Spinal cord (tissue), 10 donors: ENCODE data around the gene ANKRD6. TPM values are rescaled to one million over a fixed set of nuclear protein-coding genes. Genes with fewer than 3 reads are reported as not detected.

ENCODE experiments used
- DNase-seq, 6 donors: peaks; one replicate each; pipeline versions ENCODE4 v3.0.0 to v3.0.0-alpha.2; 2013 to 2015; ENCODE audit warnings: low spot score in 6 of 6, low read depth in 4 of 6
- H3K27ac ChIP-seq: one replicate; pipeline ENCODE4 v1.5.1; 2013; ENCODE audit warnings: low read depth, low read length, control low read depth
- H3K27me3 ChIP-seq: one replicate; pipeline ENCODE4 v1.6.1; 2013; ENCODE audit warnings: low read length; ENCODE audit not compliant: control insufficient read depth, insufficient read depth
- H3K36me3 ChIP-seq: one replicate; pipeline ENCODE4 v1.6.1; 2013; ENCODE audit warnings: low read length; ENCODE audit not compliant: control insufficient read depth, insufficient read depth
- H3K4me1 ChIP-seq: one replicate; pipeline ENCODE4 v1.6.1; 2013; ENCODE audit warnings: low read length; ENCODE audit not compliant: control insufficient read depth, insufficient read depth
- H3K4me3 ChIP-seq: one replicate; pipeline ENCODE4 v1.5.1; 2013; ENCODE audit warnings: low read depth, low read length, control low read depth
- H3K9me3 ChIP-seq: one replicate; pipeline ENCODE4 v1.6.1; 2013; ENCODE audit warnings: low read length; ENCODE audit not compliant: control insufficient read depth, insufficient read depth
- WGBS: methylation state at CpG from one replicate; pipeline ENCODE4 v1.1.5; 2013; ENCODE audit warnings: missing lambda C conversion rate; ENCODE audit not compliant: insufficient coverage; 5-methylcytosine and 5-hydroxymethylcytosine counted together
- polyA plus RNA-seq, 2 donors: library from polyadenylated mRNA; unstranded; fragments of 120-200 nt; gene quantifications; one replicate each; pipeline ENCODE4 v1.2.1, GENCODE V29; 2013; ENCODE audit not compliant: insufficient read length in 2 of 2
- total RNA-seq, 2 donors: library from RNA; depleted of rRNA in 1 of 2; stranded (reverse); fragments of 120-200 nt in 1 of 2; fragments of >200 nt in 1 of 2; gene quantifications; one replicate each; pipeline versions ENCODE4 v1.2.3 to v1.2.4, GENCODE V29; 2013 to 2014
- donor health status: healthy.

The ANKRD6 gene
- total and polyA plus RNA-seq, 4 donors, result 44.5 to 68.3 (median 52.9) TPM

DNA sequence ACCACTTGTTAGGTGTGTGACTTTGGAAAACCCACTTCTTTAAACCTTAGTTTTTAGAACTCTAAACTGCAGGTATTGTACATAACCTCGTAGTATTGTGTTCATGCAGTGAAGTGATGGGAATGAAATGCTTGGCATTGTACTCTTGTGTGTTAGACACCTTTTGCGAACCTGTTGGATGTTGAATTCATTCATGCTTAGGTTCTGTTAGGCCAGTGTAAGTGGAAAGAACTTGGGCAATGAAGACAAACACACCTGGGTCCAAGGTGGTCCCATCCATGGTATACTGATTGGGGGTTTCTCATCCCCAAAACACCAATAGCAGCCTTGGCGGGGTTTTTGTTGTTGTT is 1.2 kb downstream of the ANKRD6 start:
- no peak overlapping the region for H3K27ac ChIP-seq
- DNase-seq, result no peak
- WGBS, result 48% methylated on average over 2 of the region's 3 CpGs
- no peaks in the 10 kb centered on the region for H3K36me3 ChIP-seq
- H3K4me1 ChIP-seq, result peaks cover 16% of the 10 kb centered on the region
- peak overlapping the region; percentile 58 for H3K4me3 ChIP-seq
- H3K9me3 ChIP-seq, result no peaks in the 10 kb centered on the region
- no peaks in the 10 kb centered on the region for H3K27me3 ChIP-seq

DNA sequence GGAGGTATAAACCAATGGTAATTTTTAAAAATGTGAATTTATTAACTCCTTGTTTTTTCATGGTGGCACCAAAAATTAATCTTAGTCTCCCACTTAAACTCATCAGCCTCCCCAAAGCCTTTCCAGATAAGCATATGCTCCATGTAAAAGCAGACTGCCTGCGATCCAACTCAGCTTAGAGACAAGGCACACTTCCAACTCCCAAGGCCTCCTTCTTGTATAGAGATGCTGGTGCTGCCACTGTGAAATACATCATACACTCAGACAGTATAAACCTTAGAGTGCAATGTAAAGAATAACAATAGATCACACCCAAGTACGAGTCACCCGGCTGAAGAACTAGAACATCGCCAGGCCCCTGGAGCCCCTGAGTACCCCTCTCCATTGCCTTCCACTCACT is 2.0 kb downstream of the ANKRD6 start:
- peaks cover 16% of the 10 kb centered on the region for H3K4me1 ChIP-seq
- no peaks in the 10 kb centered on the region for H3K36me3 ChIP-seq
- DNase-seq, result peak in 1 of 6 donors; percentile 81
- H3K4me3 ChIP-seq, result no peak overlapping the region
- 76% methylated on average over 3 of the region's 4 CpGs for WGBS
- H3K9me3 ChIP-seq, result no peaks in the 10 kb centered on the region
- no peak overlapping the region for H3K27ac ChIP-seq
- no peaks in the 10 kb centered on the region for H3K27me3 ChIP-seq

- no peaks in the 10 kb centered on the region for H3K27me3 ChIP-seq
- WGBS, result no CpG with 5 or more reads among the region's 2 CpGs
- no peaks in the 10 kb centered on the region for H3K36me3 ChIP-seq
- no peak for DNase-seq
- no peak overlapping the region for H3K27ac ChIP-seq
- no peak overlapping the region for H3K4me3 ChIP-seq
- H3K4me1 ChIP-seq, result peaks cover 8% of the 10 kb centered on the region
- no peaks in the 10 kb centered on the region for H3K9me3 ChIP-seq
Observed at GRCh38 chr6:89436226-89436625, 3.3 kb downstream of the ANKRD6 start.

- DNase-seq, result no peak
- H3K4me1 ChIP-seq, result peaks cover 5% of the 10 kb centered on the region
- no peaks in the 10 kb centered on the region for H3K9me3 ChIP-seq
- no peak overlapping the region for H3K27ac ChIP-seq
- H3K4me3 ChIP-seq, result no peak overlapping the region
- no peaks in the 10 kb centered on the region for H3K36me3 ChIP-seq
- no peaks in the 10 kb centered on the region for H3K27me3 ChIP-seq
- WGBS, result no CpG with 5 or more reads among the region's 1 CpG
Observed at GRCh38 chr6:89438248-89438647, 5.3 kb downstream of the ANKRD6 start.

DNA sequence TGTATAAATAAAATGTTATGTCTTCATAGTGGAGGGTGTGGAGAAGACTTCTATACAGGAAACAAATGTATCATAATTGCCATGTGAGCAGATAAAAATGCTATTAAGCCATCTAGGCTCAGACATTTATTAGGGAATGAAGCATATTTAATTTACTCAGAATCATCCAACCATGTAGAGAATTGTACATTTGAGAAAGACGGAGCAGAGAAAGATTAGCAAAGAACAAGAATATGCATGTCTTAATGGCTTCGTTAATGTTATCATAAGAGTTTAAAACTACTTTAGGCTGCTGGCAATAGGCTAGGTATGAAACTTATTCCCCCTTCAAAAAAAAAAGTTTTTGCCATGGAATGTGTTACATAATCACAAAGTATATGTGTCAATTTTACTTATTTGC is 6.1 kb downstream of the ANKRD6 start:
- Histone ChIP-seq H3K36me3 (no peaks in the 10 kb centered on the region), H3K4me1 (no peaks in the 10 kb centered on the region), H3K4me3 (no peak overlapping the region), H3K27ac (no peak overlapping the region), H3K9me3 (no peaks in the 10 kb centered on the region), H3K27me3 (no peaks in the 10 kb centered on the region)
- WGBS, result no CpG with 5 or more reads among the region's 2 CpGs
- peak in 1 of 6 donors; percentile 57 for DNase-seq

DNA sequence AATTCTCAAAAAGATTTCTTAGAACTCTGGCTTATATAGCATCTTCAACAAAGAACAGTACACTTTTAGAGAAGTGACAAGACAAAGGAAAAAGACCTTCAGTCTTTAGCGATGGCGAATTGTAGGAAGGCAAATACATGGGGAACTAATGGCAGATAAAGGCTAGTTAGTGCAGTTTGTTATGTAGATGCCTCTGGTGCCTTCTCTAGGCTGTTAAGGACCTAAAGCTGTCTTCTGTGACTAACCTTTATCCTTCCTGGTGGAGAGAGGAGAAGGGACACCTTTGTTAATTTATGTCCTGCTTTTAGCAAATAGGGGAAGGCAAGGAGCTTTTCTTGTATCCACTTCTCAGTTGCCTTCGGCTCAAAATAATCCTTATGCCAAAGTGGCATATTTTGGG is 7.2 kb downstream of the ANKRD6 start:
- WGBS, result 94% methylated on average over 3 of the region's 3 CpGs
- H3K27me3 ChIP-seq, result no peaks in the 10 kb centered on the region
- no peaks in the 10 kb centered on the region for H3K9me3 ChIP-seq
- no peak overlapping the region for H3K27ac ChIP-seq
- H3K4me3 ChIP-seq, result no peak overlapping the region
- no peaks in the 10 kb centered on the region for H3K36me3 ChIP-seq
- no peaks in the 10 kb centered on the region for H3K4me1 ChIP-seq
- no peak for DNase-seq

GRCh38 chr6:89443658-89444057 is 10.7 kb downstream of the ANKRD6 start:
- H3K27me3 ChIP-seq, result no peaks in the 10 kb centered on the region
- H3K36me3 ChIP-seq, result no peaks in the 10 kb centered on the region
- no peak for DNase-seq
- no peak overlapping the region for H3K4me3 ChIP-seq
- H3K9me3 ChIP-seq, result no peaks in the 10 kb centered on the region
- 59% methylated on average over 4 of the region's 5 CpGs for WGBS
- H3K27ac ChIP-seq, result no peak overlapping the region
- H3K4me1 ChIP-seq, result no peaks in the 10 kb centered on the region

- DNase-seq, result no peak
- Histone ChIP-seq H3K4me1 (no peaks in the 10 kb centered on the region), H3K4me3 (no peak overlapping the region), H3K36me3 (no peaks in the 10 kb centered on the region), H3K27ac (no peak overlapping the region), H3K9me3 (no peaks in the 10 kb centered on the region), H3K27me3 (no peaks in the 10 kb centered on the region)
- 64% methylated on average over 1 of the region's 1 CpG for WGBS
Observed at GRCh38 chr6:89449193-89449592, 16.2 kb downstream of the ANKRD6 start.

GRCh38 chr6:89452281-89452680 is 19.3 kb downstream of the ANKRD6 start:
- Histone ChIP-seq H3K4me1 (no peaks in the 10 kb centered on the region), H3K27me3 (no peaks in the 10 kb centered on the region), H3K36me3 (no peaks in the 10 kb centered on the region), H3K4me3 (no peak overlapping the region), H3K9me3 (peaks cover 1% of the 10 kb centered on the region), H3K27ac (no peak overlapping the region)
- no peak for DNase-seq
- WGBS, result no CpG with 5 or more reads among the region's 1 CpG

- 70% methylated on average over 1 of the region's 2 CpGs for WGBS
- peaks cover 1% of the 10 kb centered on the region for H3K9me3 ChIP-seq
- no peak for DNase-seq
Observed at GRCh38 chr6:89454300-89454699, 21.3 kb downstream of the ANKRD6 start.

More at GRCh38 chr6:89454300-89454699, 21.3 kb downstream of the ANKRD6 start:
- Histone ChIP-seq H3K4me1 (no peaks in the 10 kb centered on the region), H3K27ac (no peak overlapping the region), H3K27me3 (no peaks in the 10 kb centered on the region), H3K36me3 (no peaks in the 10 kb centered on the region), H3K4me3 (no peak overlapping the region)
